Right kidney (tissue), 1 donor: ENCODE results near the gene CNR2.
"Not testable (repeated sequence)": the region's sequence is repeated elsewhere in the genome, so short reads cannot be mapped to it uniquely, and the experiment has no call there.

ENCODE experiments used
- DNase-seq: peaks from one replicate; pipeline ENCODE4 v3.0.0-alpha.2; 2016

Gene CNR2

GRCh38 chr1:23882746-23883145, 30.4 kb downstream of the CNR2 start:
- no peak for DNase-seq

DNA sequence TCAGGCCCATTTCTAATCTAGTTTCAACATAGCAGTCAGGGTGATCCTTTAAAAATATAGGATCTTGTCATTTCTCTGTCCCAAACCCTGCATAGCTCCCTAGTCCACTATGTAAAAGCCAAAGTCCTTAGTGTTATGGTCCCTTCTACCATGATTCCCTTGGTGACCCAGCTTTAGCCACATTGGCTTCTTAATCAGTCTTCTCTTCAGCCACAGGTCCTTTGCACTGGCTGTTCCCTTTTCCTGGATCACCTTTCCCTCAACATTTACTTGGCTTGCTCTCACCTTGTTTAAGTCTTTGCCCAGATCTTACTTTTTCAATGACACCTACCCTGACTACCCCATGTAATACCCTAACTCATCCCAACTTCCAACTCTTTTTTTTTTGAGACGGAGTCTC, 33.4 kb downstream of the CNR2 start:
- no peak for DNase-seq

DNA sequence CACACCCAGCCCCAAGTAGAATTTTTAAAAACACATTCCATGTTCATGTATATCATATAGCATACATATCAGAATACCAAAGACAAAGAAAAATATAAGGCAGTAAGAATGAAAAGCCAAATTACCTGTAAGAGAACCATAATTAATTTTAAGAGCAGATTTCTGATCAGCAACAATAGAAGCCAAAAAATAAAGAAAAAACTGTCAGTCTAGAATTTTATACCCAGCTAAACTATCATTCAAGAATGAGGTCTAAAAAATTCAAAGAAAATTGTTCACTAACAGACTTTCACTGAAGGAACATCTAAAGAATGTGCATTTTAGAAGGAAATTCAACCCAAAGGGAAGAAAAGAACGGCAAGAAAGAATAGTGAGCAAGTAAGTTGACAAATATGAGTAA, 34.5 kb downstream of the CNR2 start:
- no peak for DNase-seq

DNA sequence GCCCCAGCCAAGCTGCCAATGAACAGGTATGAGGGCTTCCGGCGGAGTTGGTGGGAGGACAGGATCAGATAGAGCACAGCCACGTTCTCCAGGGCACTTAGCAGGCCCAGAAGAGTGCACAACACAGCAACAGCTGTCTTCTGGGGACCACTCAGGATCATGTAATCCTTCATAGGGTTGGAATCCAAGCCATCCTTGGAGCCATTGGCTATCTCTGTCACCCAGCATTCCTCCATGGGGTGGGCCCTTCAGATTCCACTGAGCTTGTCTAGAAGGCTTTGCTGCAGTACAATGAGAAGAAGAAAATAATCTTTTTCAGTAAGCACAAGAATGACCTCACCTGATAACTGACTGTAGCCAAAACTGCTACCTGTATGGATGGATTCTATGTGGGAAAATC, 37.8 kb downstream of the CNR2 start:
- DNase-seq = no peak

DNA sequence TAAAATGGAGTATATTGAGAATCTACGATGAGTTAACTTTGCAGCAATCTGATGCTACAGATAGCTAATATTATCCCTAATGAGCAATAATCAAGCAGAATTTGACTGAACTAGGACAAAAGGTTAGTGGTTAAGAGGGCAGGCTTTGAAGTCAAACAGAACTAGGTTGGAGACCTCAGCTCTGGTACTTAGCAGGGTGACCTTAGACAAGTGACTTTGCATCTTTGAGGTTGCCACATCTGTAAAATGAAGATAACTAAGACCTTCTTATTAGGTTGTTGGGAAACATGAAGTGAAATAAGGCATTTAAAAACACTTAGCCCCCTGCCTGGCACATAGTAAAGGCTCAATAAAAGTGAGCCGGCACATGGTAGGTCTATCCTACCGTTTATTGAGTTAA, 40.7 kb downstream of the CNR2 start:
- no peak for DNase-seq

GRCh38 chr1:23869051-23869450, 44.1 kb downstream of the CNR2 start:
- no peak for DNase-seq

DNA sequence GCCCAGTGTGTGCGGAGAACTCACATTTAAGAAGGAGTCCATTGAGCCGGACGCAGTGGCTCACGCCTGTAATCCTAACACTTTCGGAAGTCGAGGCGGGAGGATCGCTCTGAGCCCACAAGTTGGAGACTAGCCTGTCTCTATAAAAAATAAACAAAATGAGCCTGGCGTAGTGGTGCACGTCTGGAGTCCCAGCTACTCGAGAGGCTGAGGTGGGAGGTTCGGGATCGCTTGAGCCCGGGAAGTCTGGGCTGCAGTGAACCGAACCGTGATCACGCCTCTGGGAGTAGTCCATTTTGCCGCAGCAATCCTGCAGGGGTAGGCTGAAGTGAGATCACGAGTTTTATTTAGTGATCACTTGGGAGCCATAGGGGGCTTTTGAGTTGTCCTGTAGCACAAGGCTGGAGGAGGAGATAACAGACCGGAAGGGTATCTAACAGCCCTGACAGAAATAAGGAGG, 44.6 kb downstream of the CNR2 start:
- DNase-seq = no peak

GRCh38 chr1:23867895-23868556, 45.1 kb downstream of the CNR2 start, which contains the start of gene FUCA1:
Gene FUCA1, minus strand, starts transcription at chr1:23868290. Its CDS starts 4 bp downstream, at chr1:23868286.
- peak; percentile 90 for DNase-seq

GRCh38 chr1:23867542-23867894, 45.6 kb downstream of the CNR2 start:
- no peak for DNase-seq

GRCh38 chr1:23865543-23865930, 47.6 kb downstream of the CNR2 start:
- DNase-seq = no peak

GRCh38 chr1:23864801-23865542, 48.2 kb downstream of the CNR2 start:
- no peak for DNase-seq

GRCh38 chr1:23862640-23863039, 50.5 kb downstream of the CNR2 start:
- DNase-seq = no peak

DNA sequence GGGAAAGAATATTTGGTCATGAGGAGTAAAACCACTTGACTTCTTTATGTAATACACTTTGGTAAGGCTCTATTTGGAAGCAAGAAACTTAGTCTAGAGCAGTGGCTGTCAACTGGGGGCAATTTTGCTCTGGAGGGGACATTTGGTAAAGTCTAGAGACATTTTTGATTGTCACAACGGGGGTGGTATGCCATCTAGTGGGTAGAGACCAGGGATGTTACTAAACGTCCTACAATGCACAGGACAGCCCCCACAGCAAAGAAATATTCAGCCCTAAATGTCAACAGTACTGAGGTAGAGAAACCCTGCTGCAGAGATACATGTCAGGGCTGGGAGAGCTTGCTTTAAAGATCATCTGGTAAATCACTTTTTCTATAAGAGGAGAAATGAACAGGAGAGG, 58.6 kb downstream of the CNR2 start:
- DNase-seq = no peak

- not testable (repeated sequence) for DNase-seq
Observed at GRCh38 chr1:23853124-23853523, 60.0 kb downstream of the CNR2 start.

DNA sequence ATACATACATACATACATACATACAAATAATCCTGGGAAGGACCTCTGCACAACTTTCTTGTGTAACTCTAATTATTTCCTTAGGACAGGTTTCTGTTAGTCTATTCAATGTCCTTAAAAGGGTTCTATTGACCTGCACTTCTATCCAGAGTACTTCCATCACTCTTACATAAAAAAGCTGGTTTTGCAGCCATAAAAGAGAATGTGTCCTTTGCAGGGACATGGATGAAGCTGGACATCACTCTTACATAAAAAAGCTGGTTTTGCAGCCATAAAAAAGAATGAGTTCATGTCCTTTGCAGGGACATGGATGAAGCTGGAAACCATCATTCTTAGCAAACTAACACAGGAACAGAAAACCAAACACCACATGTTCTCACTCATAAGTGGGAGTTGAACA, 61.8 kb downstream of the CNR2 start:
- DNase-seq = not testable (repeated sequence)

DNA sequence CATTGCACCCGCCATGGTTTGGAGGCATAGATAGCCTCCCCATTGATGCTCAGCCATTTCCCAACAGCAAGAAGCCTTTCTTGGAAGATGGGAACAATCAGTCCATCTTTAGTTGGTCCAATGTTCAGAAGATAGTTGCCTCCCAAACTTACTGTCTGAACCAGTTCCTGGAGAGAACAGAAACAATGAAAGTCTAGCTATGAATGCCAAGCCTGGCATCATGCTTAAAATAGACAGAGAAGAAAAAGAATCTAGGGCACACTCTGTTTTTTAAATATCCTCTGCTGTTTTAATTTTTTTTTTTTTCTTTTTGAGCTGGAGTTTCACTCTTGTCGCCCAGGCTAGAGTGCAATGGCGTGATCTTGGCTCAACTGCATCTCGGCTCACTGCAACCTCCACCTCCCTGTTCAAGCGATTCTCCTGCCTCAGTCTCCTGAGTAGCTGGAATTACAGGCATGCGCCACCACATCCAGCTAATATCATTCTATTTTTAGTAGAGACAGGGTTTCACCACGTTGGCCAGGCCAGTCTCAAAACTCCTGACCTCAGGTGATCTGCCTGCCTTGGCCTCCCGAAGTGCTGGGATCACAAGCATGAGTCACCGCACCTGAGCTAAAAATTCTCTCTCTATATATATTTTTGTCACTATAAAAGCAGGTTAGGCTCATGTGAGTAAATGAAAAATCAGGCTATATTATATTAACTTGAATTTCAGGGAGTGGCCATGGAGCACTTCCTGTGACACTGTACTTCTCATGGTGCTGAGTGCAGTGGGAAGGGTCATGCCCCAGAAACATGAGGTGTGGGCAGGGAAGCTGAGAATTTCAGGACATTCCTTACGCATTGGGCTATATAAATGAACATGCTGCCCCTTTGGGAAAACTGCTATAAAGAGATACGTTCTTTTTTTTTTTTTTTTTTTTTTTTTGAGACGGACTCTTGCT, 64.2 kb downstream of the CNR2 start:
- DNase-seq = no peak

DNA sequence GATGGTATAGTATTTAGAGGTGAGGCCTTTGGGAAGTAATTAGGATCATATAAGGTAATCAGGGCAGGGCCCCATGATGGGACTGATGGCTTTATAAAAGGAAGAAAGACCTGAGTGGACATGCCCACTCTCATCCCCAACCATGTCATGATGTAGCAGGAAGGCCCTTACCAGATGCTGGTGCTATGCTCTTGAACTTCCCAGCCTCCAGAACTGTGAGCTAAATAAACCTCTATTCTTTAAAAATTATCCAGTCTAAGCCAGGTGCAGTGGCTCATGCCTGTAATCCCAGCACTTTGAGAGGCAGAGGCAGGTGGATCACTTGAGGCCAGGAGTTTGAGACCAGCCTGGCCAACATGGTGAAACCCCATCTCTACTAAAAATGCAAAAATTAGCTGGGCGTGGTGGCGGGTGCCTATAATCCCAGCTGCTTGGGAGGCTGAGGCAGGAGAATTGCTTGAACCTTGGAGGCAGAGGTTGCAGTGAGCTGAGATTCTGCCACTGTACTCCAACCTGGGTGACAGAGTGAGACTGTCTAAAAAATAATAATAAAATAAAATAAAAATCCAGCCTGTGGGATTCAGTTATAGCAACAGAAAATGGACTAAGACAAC, 65.6 kb downstream of the CNR2 start:
- not testable (repeated sequence) for DNase-seq

- no peak for DNase-seq
Observed at GRCh38 chr1:23845163-23845562, 68.0 kb downstream of the CNR2 start.

- DNase-seq = no peak
Observed at GRCh38 chr1:23843644-23844043, 69.5 kb downstream of the CNR2 start.

- peak; percentile 68 for DNase-seq
Observed at GRCh38 chr1:23838401-23838866, 74.7 kb downstream of the CNR2 start.

- no peak for DNase-seq
Observed at GRCh38 chr1:23837908-23838307, 75.3 kb downstream of the CNR2 start.

- no peak for DNase-seq
Observed at GRCh38 chr1:23836037-23836436, 77.1 kb downstream of the CNR2 start.
